ENCODE measurements around the gene CATSPER1.

DNA sequence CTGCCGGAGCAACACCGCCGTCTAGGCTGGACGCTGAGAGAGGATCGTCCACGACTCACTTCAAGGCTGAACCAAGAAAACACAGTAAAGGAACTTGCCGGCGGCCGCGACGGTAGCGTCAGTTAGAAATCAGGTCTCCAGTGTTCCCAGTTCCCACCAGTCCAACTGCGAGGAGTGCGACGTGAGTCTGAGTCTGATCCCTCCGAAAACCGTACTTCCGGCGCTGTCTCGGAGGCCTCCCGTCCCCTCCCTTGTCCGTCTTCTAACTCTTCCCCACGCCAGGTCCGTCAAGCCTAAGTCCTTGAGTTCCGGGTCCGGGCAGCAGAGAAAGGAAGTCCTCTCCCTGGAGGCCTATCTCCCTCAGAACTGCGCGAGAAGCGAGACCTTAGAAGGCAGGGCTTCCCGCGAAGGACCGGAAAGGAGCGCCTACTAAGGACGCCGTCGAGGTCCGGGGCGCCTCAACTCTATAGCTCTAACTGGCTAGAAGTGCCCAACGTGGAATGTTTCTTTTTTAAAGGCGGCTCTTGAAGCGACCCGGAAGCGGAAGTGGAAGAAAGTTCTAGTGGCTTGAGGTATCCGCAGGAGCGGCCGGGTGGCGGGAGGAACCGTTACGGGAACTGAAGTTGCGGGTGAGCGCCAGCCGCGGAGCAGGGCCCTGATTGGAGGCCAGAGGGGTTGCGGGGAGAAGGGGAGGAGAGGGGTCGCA lies 24.2 kb downstream of the CATSPER1 start, which contains the start of the genes BANF1 and EIF1AD:
- TF ChIP-seq POLR2A (IDR thresholded peaks at IDR 0.05; ENCODE audit: low read depth, low read length) (peak; percentile 93), POLR2AphosphoS5 (IDR thresholded peaks at IDR 0.05; ENCODE audit: insufficient read depth, low read depth, low read length) (peak; percentile 53)
- TF ChIP-seq, protein P1, sequence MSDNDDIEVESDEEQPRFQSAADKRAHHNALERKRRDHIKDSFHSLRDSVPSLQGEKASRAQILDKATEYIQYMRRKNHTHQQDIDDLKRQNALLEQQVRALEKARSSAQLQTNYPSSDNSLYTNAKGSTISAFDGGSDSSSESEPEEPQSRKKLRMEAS (IDR thresholded peaks at IDR 0.05; ENCODE audit: insufficient read depth, insufficient read length) = peak; percentile 2
- TF ChIP-seq, protein P2, sequence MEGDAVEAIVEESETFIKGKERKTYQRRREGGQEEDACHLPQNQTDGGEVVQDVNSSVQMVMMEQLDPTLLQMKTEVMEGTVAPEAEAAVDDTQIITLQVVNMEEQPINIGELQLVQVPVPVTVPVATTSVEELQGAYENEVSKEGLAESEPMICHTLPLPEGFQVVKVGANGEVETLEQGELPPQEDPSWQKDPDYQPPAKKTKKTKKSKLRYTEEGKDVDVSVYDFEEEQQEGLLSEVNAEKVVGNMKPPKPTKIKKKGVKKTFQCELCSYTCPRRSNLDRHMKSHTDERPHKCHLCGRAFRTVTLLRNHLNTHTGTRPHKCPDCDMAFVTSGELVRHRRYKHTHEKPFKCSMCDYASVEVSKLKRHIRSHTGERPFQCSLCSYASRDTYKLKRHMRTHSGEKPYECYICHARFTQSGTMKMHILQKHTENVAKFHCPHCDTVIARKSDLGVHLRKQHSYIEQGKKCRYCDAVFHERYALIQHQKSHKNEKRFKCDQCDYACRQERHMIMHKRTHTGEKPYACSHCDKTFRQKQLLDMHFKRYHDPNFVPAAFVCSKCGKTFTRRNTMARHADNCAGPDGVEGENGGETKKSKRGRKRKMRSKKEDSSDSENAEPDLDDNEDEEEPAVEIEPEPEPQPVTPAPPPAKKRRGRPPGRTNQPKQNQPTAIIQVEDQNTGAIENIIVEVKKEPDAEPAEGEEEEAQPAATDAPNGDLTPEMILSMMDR (IDR thresholded peaks at IDR 0.05; ENCODE audit: extremely low read depth in 1 of 2, insufficient read depth in 1 of 2, low read depth in 1 of 2, low read length in 2 of 2) = no peak

All from endothelial cell of umbilical vein (primary cell).